ENCODE results near the gene TAF11L13. TPM values are rescaled to one million over a fixed set of nuclear protein-coding genes. Genes with fewer than 3 reads are reported as not detected.

Gene TAF11L13
- total RNA-seq, 1 donor from 2014 or later = not detected

- DNase-seq = no peak
Measured at GRCh38 chr5:17679597-17680203, 47.8 kb downstream of the TAF11L13 start.

- DNase-seq = no peak
Measured at GRCh38 chr5:17680737-17681136, 48.8 kb downstream of the TAF11L13 start.

Small RNAs within 50 kb of the gene (small RNA-seq; reads per million reads assigned to genes)
- gene AC233724.1 (ENCODE audit: low replicate concordance) (not detected), gene AC233724.12 (ENCODE audit: low replicate concordance) (not detected), gene AC233724.2 (ENCODE audit: low replicate concordance) (not detected), gene AC233724.3 (ENCODE audit: low replicate concordance) (not detected), gene AC233724.4 (ENCODE audit: low replicate concordance) (not detected), gene AC233724.6 (ENCODE audit: low replicate concordance) (not detected), gene AC233724.7 (ENCODE audit: low replicate concordance) (not detected)

Other genes with a start within 250 kb of the TAF11L13 start
- gene TAF11L2, start 133.9 kb upstream of the TAF11L13 start, total RNA-seq = not detected
- not detected for gene TAF11L3, start 113.7 kb upstream of the TAF11L13 start, total RNA-seq
- gene TAF11L4, start 110.3 kb upstream of the TAF11L13 start, total RNA-seq = not detected
- not detected for gene TAF11L5, start 106.9 kb upstream of the TAF11L13 start, total RNA-seq
- gene TAF11L6, start 103.4 kb upstream of the TAF11L13 start, total RNA-seq = not detected
- gene TAF11L7, start 46.3 kb upstream of the TAF11L13 start, total RNA-seq = not detected
- gene TAF11L8, start 41.1 kb upstream of the TAF11L13 start, total RNA-seq = not detected
- gene TAF11L9, start 37.7 kb upstream of the TAF11L13 start, total RNA-seq = not detected
- not detected for gene TAF11L10, start 34.3 kb upstream of the TAF11L13 start, total RNA-seq
- not detected for gene TAF11L11, start 27.9 kb upstream of the TAF11L13 start, total RNA-seq
- not detected for gene TAF11L12, start 21.7 kb upstream of the TAF11L13 start, total RNA-seq
- not detected for gene TAF11L14, start 2.4 kb downstream of the TAF11L13 start, total RNA-seq